H9 (cell line): ENCODE results near the gene RPP25. TPM values are rescaled to one million over a fixed set of nuclear protein-coding genes. Genes with fewer than 3 reads are reported as not detected.

Experiments
- DNase-seq: peaks from one replicate; pipeline ENCODE4 v3.0.0-alpha.2; 2017
- H2AFZ ChIP-seq: one replicate; pipeline ENCODE4 v1.6.1; 2013; ENCODE audit warnings: mild to moderate bottlenecking, low read length, control low read depth, moderate library complexity
- H2AK5ac ChIP-seq: 2 replicates; pipeline ENCODE4 v1.6.1; 2013; ENCODE audit warnings: low read length, control low read depth, mixed read lengths; ENCODE audit not compliant: insufficient read length
- H2BK120ac ChIP-seq: one replicate; pipeline ENCODE4 v1.6.1; 2013; ENCODE audit warnings: low read depth, mild to moderate bottlenecking, low read length, control low read depth, inconsistent platforms; ENCODE audit not compliant: poor library complexity, severe bottlenecking
- H2BK12ac ChIP-seq: 2 replicates; pipeline ENCODE4 v1.6.1; 2013; ENCODE audit warnings: low read length, control low read depth, mixed read lengths, low read depth; ENCODE audit not compliant: insufficient read length
- H2BK15ac ChIP-seq: 2 replicates; pipeline ENCODE4 v1.6.1; 2013; ENCODE audit warnings: low read depth, low read length, control low read depth
- H2BK20ac ChIP-seq: one replicate; pipeline ENCODE4 v1.6.1; 2013; ENCODE audit warnings: low read depth, mild to moderate bottlenecking, low read length, control low read depth, inconsistent platforms; ENCODE audit not compliant: poor library complexity, severe bottlenecking
- H2BK5ac ChIP-seq: 2 replicates; pipeline ENCODE4 v1.6.1; 2013; ENCODE audit warnings: low read length, control low read depth, mixed read lengths; ENCODE audit not compliant: insufficient read length
- H3K14ac ChIP-seq: 2 replicates; pipeline ENCODE4 v1.6.1; 2013; ENCODE audit warnings: low read length, control low read depth; ENCODE audit not compliant: insufficient read depth
- H3K18ac ChIP-seq: 2 replicates; pipeline ENCODE4 v1.6.1; 2013; ENCODE audit warnings: low read depth, mild to moderate bottlenecking, mixed read lengths, low read length, control low read depth; ENCODE audit not compliant: insufficient read length
- H3K23ac ChIP-seq: 2 replicates; pipeline ENCODE4 v1.6.1; 2013; ENCODE audit warnings: low read length, control low read depth, mixed read lengths, low read depth; ENCODE audit not compliant: insufficient read length
- H3K23me2 ChIP-seq: 2 replicates; pipeline ENCODE4 v1.6.1; 2013; ENCODE audit warnings: low read depth, mild to moderate bottlenecking, mixed read lengths, low read length, control low read depth; ENCODE audit not compliant: insufficient read length, poor library complexity, severe bottlenecking
- H3K27ac ChIP-seq: 2 replicates; pipeline ENCODE4 v1.5.1; 2013; ENCODE audit warnings: low read length, control low read depth, mixed read lengths, low read depth; ENCODE audit not compliant: insufficient read length
- H3K27me3 ChIP-seq: 2 replicates; pipeline ENCODE4 v1.6.1; 2013; ENCODE audit warnings: low read length, control low read depth, inconsistent platforms; ENCODE audit not compliant: insufficient read depth
- H3K4ac ChIP-seq: 2 replicates; pipeline ENCODE4 v1.6.1; 2013; ENCODE audit warnings: low read depth, mild to moderate bottlenecking, control low read depth, inconsistent platforms, low read length, moderate library complexity
- H3K4me1 ChIP-seq: 2 replicates; pipeline ENCODE4 v1.6.1; 2013; ENCODE audit warnings: low read length, control low read depth, inconsistent platforms; ENCODE audit not compliant: insufficient read depth
- H3K4me2 ChIP-seq: 2 replicates; pipeline ENCODE4 v1.6.1; 2013; ENCODE audit warnings: low read length, control low read depth, mixed read lengths; ENCODE audit not compliant: insufficient read length, insufficient read depth
- H3K56ac ChIP-seq: 2 replicates; pipeline ENCODE4 v1.6.1; 2013; ENCODE audit warnings: low read depth, mild to moderate bottlenecking, mixed read lengths, low read length, control low read depth; ENCODE audit not compliant: insufficient read length
- H3K79me1 ChIP-seq: 2 replicates; pipeline ENCODE4 v1.6.1; 2013; ENCODE audit warnings: low read depth, mild to moderate bottlenecking, moderate library complexity, low read length, control low read depth, inconsistent platforms; ENCODE audit not compliant: insufficient read depth, poor library complexity, severe bottlenecking
- H3K79me2 ChIP-seq: 2 replicates; pipeline ENCODE4 v1.6.1; 2013; ENCODE audit warnings: low read length, control low read depth, inconsistent platforms; ENCODE audit not compliant: insufficient read depth
- H3K9ac ChIP-seq: 2 replicates; pipeline ENCODE4 v1.6.1; 2013; ENCODE audit warnings: low read length, control low read depth, mixed read lengths; ENCODE audit not compliant: insufficient read length; ENCODE audit errors: extremely low read depth
- H3K9me3 ChIP-seq: one replicate; pipeline ENCODE4 v1.6.1; 2013; ENCODE audit warnings: low read depth, low read length, inconsistent platforms; ENCODE audit not compliant: control insufficient read depth
- H3T11ph ChIP-seq: one replicate; pipeline ENCODE4 v1.6.1; 2013; ENCODE audit warnings: mild to moderate bottlenecking, low read length, control low read depth, inconsistent platforms
- H4K20me1 ChIP-seq: one replicate; pipeline ENCODE4 v1.6.1; 2013; ENCODE audit not compliant: control insufficient read depth, insufficient read length, insufficient read depth
- H4K5ac ChIP-seq: 2 replicates; pipeline ENCODE4 v1.6.1; 2013; ENCODE audit warnings: low read depth, mild to moderate bottlenecking, mixed read lengths, low read length, control low read depth; ENCODE audit not compliant: insufficient read length
- H4K8ac ChIP-seq: replicated peaks from 2 replicates; pipeline ENCODE4 v1.6.1; 2013; ENCODE audit warnings: low read length, control low read depth, mixed read lengths, low read depth; ENCODE audit not compliant: insufficient read length
- H4K91ac ChIP-seq: 2 replicates; pipeline ENCODE4 v1.6.1; 2013; ENCODE audit warnings: low read depth, mild to moderate bottlenecking, moderate library complexity, mixed read lengths, low read length, control low read depth; ENCODE audit not compliant: insufficient read length
- H3K27ac Mint-ChIP-seq, 3 experiments: 2 replicates in 2 of 3; 3 replicates in 1 of 3; pipeline ENCODE4 v1.8.0; 2020 to 2021; ENCODE audit warnings: mixed read lengths in 3 of 3, mild to moderate bottlenecking in 1 of 3, moderate library complexity in 1 of 3
- H3K27me3 Mint-ChIP-seq: 2 replicates; pipeline ENCODE4 v1.8.0; 2021; ENCODE audit warnings: low read depth, mild to moderate bottlenecking, moderate library complexity, mixed read lengths
- H3K36me3 Mint-ChIP-seq, 3 experiments: 2 replicates in 2 of 3; 3 replicates in 1 of 3; pipeline ENCODE4 v1.8.0; 2020 to 2021; ENCODE audit warnings: low read depth in 3 of 3, mixed read lengths in 3 of 3; ENCODE audit not compliant: insufficient read depth in 1 of 3
- H3K4me1 Mint-ChIP-seq, 2 experiments: 2 replicates each; pipeline ENCODE4 v1.8.0; 2020; ENCODE audit warnings: mixed read lengths in 2 of 2
- H3K4me3 Mint-ChIP-seq, 2 experiments: 2 replicates in 1 of 2; 3 replicates in 1 of 2; pipeline ENCODE4 v1.8.0; 2020 to 2021; ENCODE audit warnings: mild to moderate bottlenecking in 2 of 2, mixed read lengths in 2 of 2, moderate library complexity in 1 of 2
- H3K9me3 Mint-ChIP-seq, 2 experiments: 2 replicates in 1 of 2; 3 replicates in 1 of 2; pipeline ENCODE4 v1.8.0; 2020; ENCODE audit warnings: mild to moderate bottlenecking in 2 of 2, mixed read lengths in 2 of 2, moderate library complexity in 1 of 2
- WGBS: extraction: QIAGEN DNeasy Blood & Tissue Kit; methylation state at CpG from one replicate; pipeline ENCODE4 v1.1.7; 2013; ENCODE audit warnings: missing lambda C conversion rate, low lambda C conversion rate, mixed read lengths; ENCODE audit not compliant: insufficient read length; ENCODE audit errors: extremely low coverage; 5-methylcytosine and 5-hydroxymethylcytosine counted together
- total RNA-seq: library from RNA; stranded (reverse); gene quantifications from 2 replicates; pipeline ENCODE4 v1.2.1, GENCODE V29; 2021
- TF ChIP-seq, protein P1 (sequence below): fragments of 200-600 bp; sonication (generic); conservative IDR thresholded peaks from 3 replicates; pipeline ENCODE4 v1.8.0; 2021; ENCODE audit warnings: antibody characterized with exemption, mild to moderate bottlenecking

RPP25 gene
- total RNA-seq, 1 experiment from 2014 or later: 12.6 TPM

DNA sequence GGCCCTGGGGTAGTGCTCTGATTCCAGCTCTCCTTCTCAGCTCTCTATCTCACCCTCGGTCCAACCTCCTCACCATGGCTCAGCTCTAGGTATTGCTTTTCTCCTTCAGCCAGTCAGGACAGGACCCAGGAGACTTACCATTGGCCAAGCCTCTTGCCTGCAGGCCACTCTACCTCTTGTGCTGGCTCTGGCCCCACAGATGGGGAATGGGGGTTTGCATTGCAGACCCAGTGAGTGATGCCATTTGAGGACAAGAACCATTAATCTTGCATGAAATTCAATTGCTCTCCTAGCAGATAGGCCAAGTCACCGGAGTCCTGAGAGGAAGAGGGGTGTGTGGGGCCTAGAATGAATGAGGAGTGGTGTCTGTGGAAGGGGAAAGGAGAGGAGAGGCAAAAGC lies 6.1 kb upstream of the RPP25 start:
- no peak overlapping the region for H3K4me3 Mint-ChIP-seq
- H3K56ac ChIP-seq: no peak overlapping the region

More for the DNA sequence above, 6.1 kb upstream of the RPP25 start:
- Histone ChIP-seq H2BK12ac (no peak overlapping the region), H3K9ac (no peak overlapping the region), H3K18ac (no peak overlapping the region), H4K91ac (no peak overlapping the region), H3T11ph (no peak overlapping the region), H3K27ac (no peak overlapping the region), H3K14ac (no peak overlapping the region), H3K4me1 (no peaks in the 10 kb centered on the region), H3K23me2 (peaks cover 18% of the 10 kb centered on the region), H2BK120ac (no peak overlapping the region), H3K4me2 (no peak overlapping the region), H2BK15ac (no peak overlapping the region), H4K8ac (no peak overlapping the region), H2AK5ac (no peak overlapping the region), H3K4ac (no peak overlapping the region), H3K79me2 (no peaks in the 10 kb centered on the region), H4K20me1 (no peaks in the 10 kb centered on the region), H3K79me1 (no peaks in the 10 kb centered on the region), H3K23ac (no peak overlapping the region), H2BK20ac (no peak overlapping the region), H3K27me3 (peaks cover 7% of the 10 kb centered on the region; the same call in 1 of the 2 replicates), H4K5ac (no peak overlapping the region), H2AFZ (no peak overlapping the region), H2BK5ac (no peak overlapping the region), H3K9me3 (no peaks in the 10 kb centered on the region)
- no peaks in the 10 kb centered on the region; a peak in 1 of 7 replicates for H3K36me3 Mint-ChIP-seq
- no peaks in the 10 kb centered on the region for H3K9me3 Mint-ChIP-seq
- H3K27me3 Mint-ChIP-seq: peaks cover 66% of the 10 kb centered on the region
- peaks cover 12 to 26% of the 10 kb centered on the region in 2 experiments for H3K4me1 Mint-ChIP-seq
- TF ChIP-seq, protein P1, sequence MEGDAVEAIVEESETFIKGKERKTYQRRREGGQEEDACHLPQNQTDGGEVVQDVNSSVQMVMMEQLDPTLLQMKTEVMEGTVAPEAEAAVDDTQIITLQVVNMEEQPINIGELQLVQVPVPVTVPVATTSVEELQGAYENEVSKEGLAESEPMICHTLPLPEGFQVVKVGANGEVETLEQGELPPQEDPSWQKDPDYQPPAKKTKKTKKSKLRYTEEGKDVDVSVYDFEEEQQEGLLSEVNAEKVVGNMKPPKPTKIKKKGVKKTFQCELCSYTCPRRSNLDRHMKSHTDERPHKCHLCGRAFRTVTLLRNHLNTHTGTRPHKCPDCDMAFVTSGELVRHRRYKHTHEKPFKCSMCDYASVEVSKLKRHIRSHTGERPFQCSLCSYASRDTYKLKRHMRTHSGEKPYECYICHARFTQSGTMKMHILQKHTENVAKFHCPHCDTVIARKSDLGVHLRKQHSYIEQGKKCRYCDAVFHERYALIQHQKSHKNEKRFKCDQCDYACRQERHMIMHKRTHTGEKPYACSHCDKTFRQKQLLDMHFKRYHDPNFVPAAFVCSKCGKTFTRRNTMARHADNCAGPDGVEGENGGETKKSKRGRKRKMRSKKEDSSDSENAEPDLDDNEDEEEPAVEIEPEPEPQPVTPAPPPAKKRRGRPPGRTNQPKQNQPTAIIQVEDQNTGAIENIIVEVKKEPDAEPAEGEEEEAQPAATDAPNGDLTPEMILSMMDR: no peak
- no peak for DNase-seq
- no CpG with 5 or more reads among the region's 2 CpGs for WGBS
- no peak overlapping the region; a peak in 1 of 7 replicates for H3K27ac Mint-ChIP-seq
